ENCODE results near the gene FLACC1.

GRCh38 chr2:201298462-201299052 is 58.6 kb downstream of the FLACC1 start:
- TF ChIP-seq POLR2A (IDR thresholded peaks at IDR 0.05), result no peak
- TF ChIP-seq CTCF (IDR thresholded peaks at IDR 0.05), result no peak

Data from lower leg skin (tissue), 3 donors.